Spleen (tissue), 11 donors: Measurements from ENCODE around the gene NME3. TPM values are rescaled to one million over a fixed set of nuclear protein-coding genes. Genes with fewer than 3 reads are reported as not detected.

Experiments
- DNase-seq: peaks from one replicate; pipeline ENCODE4 v3.0.0-alpha.2; 2020
- H3K27ac ChIP-seq, 8 donors: fragments of 200-600 bp; sonication (generic) in 7 of 8; 1 replicate in 4 of 8; 2 replicates in 4 of 8; pipeline versions ENCODE4 v1.5.0 to v1.8.0; 2016 to 2021; ENCODE audit warnings: inconsistent platforms in 4 of 8, mild to moderate bottlenecking in 4 of 8, moderate library complexity in 1 of 8
- H3K27me3 ChIP-seq, 7 donors: fragments of 200-600 bp; sonication (generic) in 6 of 7; replicated peaks in 1 of 7; 1 replicate in 4 of 7; 2 replicates in 3 of 7; pipeline versions ENCODE4 v1.5.0 to v1.8.0; 2016 to 2021; ENCODE audit warnings: inconsistent platforms in 3 of 7, mild to moderate bottlenecking in 1 of 7
- H3K36me3 ChIP-seq, 6 donors: fragments of 200-600 bp; sonication (generic) in 5 of 6; 1 replicate in 4 of 6; 2 replicates in 2 of 6; pipeline versions ENCODE4 v1.5.0 to v1.8.0; 2016 to 2021; ENCODE audit warnings: inconsistent platforms in 2 of 6
- H3K4me1 ChIP-seq, 6 donors: fragments of 200-600 bp; sonication (generic) in 5 of 6; 1 replicate in 3 of 6; 2 replicates in 3 of 6; pipeline versions ENCODE4 v1.5.0 to v1.8.0; 2016 to 2021; ENCODE audit warnings: inconsistent platforms in 3 of 6
- H3K4me3 ChIP-seq, 8 donors: fragments of 200-600 bp; sonication (generic) in 7 of 8; 1 replicate in 4 of 8; 2 replicates in 4 of 8; pipeline versions ENCODE4 v1.5.0 to v1.8.0; 2016 to 2021; ENCODE audit warnings: inconsistent platforms in 4 of 8, mild to moderate bottlenecking in 4 of 8, moderate library complexity in 2 of 8
- H3K9me3 ChIP-seq, 8 donors: fragments of 200-600 bp; sonication (generic) in 7 of 8; 1 replicate in 4 of 8; 2 replicates in 4 of 8; pipeline versions ENCODE4 v1.5.0 to v1.8.0; 2016 to 2021; ENCODE audit warnings: inconsistent platforms in 4 of 8
- CTCF ChIP-seq, 11 experiments: fragments of 200-600 bp in 7 of 11; fragments of 450-650 bp in 4 of 11; sonication (generic) in 4 of 11; IDR thresholded peaks in 8 of 11; conservative IDR thresholded peaks in 3 of 11; 1 replicate in 7 of 11; 2 replicates in 4 of 11; pipeline versions ENCODE4 v1.4.0 to v1.8.0; 2016 to 2021; ENCODE audit warnings: antibody characterized with exemption in 11 of 11, inconsistent platforms in 4 of 11, mild to moderate bottlenecking in 1 of 11
- POLR2A ChIP-seq, 3 donors: fragments of 450-650 bp; IDR thresholded peaks; one replicate each; pipeline ENCODE4 v1.5.1; 2017; ENCODE audit warnings: antibody characterized with exemption in 3 of 3, mild to moderate bottlenecking in 1 of 3
- POLR2AphosphoS5 ChIP-seq, 3 donors: sonication (generic); formaldehyde crosslinking; IDR thresholded peaks; one replicate each; pipeline ENCODE4 v1.5.1; 2017; ENCODE audit warnings: antibody characterized with exemption in 3 of 3
- WGBS, 5 donors: extraction: QIAGEN DNeasy Blood & Tissue Kit in 3 of 5; methylation state at CpG; one replicate each; pipeline versions ENCODE4 v1.1.5 to v1.1.7; 2013 to 2018; 5-methylcytosine and 5-hydroxymethylcytosine counted together
- intact Hi-C: fragments of 100-400 bp; cut with DNase I; formaldehyde crosslinking; loops from one replicate; pipeline ENCODE4 v1.15.0; 2023; ENCODE audit warnings: low total_unique reads
- polyA plus RNA-seq, 3 donors: library from polyadenylated mRNA; stranded (reverse); fragments of 200-250 nt; gene quantifications; one replicate each; pipeline ENCODE4 v1.2.1, GENCODE V29; 2013
- total RNA-seq, 7 donors: library from RNA; depleted of rRNA in 3 of 7; stranded (reverse); fragments of >200 nt in 3 of 7; fragmentation: NEBNext Ultra II Directional in 4 of 7; extraction: Animal tissue kit (Norgen Biotek cat#: 25700) in 4 of 7; gene quantifications; one replicate each; pipeline versions ENCODE4 v1.1.0 to v1.2.1, GENCODE V29; 2016 to 2021
- donor health status: healthy with polysubstance abuse.
- donor health status: DM: no; HTN: no; CAD: no; lungs with moderate emphysema.
- donor health status: DM: no; HTN: no; CAD: no.
- donor health status: Bipolar disorder and iron deficiency.
- donor health status: healthy.
- donor health status: DM: no; HTN: no; CAD: no.
- donor health status: DM: yes; HTN: yes; CAD: no.

NME3 gene
- total and polyA plus RNA-seq, 10 donors = 51.0 to 283 (median 76.9) TPM

DNA sequence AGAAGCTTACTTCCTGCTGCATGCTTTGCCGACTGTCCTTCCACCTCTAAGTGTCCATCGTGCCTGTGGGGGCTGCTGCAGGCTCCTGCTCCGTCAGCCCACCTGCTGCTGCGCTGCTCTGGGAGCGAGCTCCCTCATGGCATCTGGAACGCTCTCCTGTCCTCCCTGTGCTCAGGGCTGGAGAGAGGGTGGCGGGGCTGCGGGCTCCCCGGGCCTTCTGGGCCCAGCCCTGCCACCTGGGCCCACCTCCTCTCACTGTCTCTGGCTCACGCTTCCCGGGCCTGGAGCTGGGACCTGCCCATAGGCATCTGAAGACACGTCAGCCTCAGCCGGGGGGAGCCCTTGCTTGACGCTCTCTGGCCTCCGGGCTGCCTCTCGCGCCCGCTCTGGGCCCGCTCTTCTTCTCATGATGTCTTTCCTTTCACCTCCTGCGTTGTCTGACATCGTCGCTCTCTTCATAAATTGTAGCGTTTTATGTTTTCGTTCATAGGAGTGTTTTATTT is 27.0 kb downstream of the NME3 start:
- no peaks in the 10 kb centered on the region for H3K9me3 ChIP-seq
- no peaks in the 10 kb centered on the region for H3K4me1 ChIP-seq
- no peak overlapping the region for H3K4me3 ChIP-seq
- no peak overlapping the region for H3K27ac ChIP-seq
- no peaks in the 10 kb centered on the region for H3K27me3 ChIP-seq
- TF ChIP-seq CTCF (IDR thresholded peaks at IDR 0.05 in 8 of 11, conservative IDR thresholded peaks at IDR 0.05 in 3 of 11) (no peak), POLR2AphosphoS5 (IDR thresholded peaks at IDR 0.05) (no peak), POLR2A (IDR thresholded peaks at IDR 0.05) (no peak)
- intact Hi-C loops = no loop called here
- DNase-seq = no peak
- peaks cover 3 to 93% (median 77%) of the 10 kb centered on the region in 6 donors for H3K36me3 ChIP-seq
- 91 to 96% (median 94%) methylated on average over 24 of the region's 24 CpGs for WGBS, 5 donors

GRCh38 chr16:1743376-1744337 is 27.7 kb downstream of the NME3 start:
- Histone ChIP-seq H3K4me3 (no peak overlapping the region), H3K4me1 (no peaks in the 10 kb centered on the region), H3K27ac (no peak overlapping the region), H3K27me3 (no peaks in the 10 kb centered on the region), H3K36me3 (peaks cover 3 to 85% (median 69%) of the 10 kb centered on the region in 6 donors), H3K9me3 (no peaks in the 10 kb centered on the region)
- DNase-seq = no peak
- WGBS, 5 donors = 92 to 96% (median 93%) methylated on average over 16 to 32 of the region's 32 CpGs
- intact Hi-C loops = no loop called here
- peak in 1 of 3 donors; percentile 35 for TF ChIP-seq POLR2AphosphoS5 (IDR thresholded peaks at IDR 0.05)
- TF ChIP-seq CTCF (IDR thresholded peaks at IDR 0.05 in 8 of 11, conservative IDR thresholded peaks at IDR 0.05 in 3 of 11) = no peak

- DNase-seq = no peak
- H3K27ac ChIP-seq = no peak overlapping the region
- H3K27me3 ChIP-seq = no peaks in the 10 kb centered on the region
- H3K9me3 ChIP-seq = no peaks in the 10 kb centered on the region
- intact Hi-C loops = no loop called here
- 92 to 96% (median 95%) methylated on average over 15 to 19 of the region's 19 CpGs for WGBS, 5 donors
- no peak overlapping the region for H3K4me3 ChIP-seq
- H3K4me1 ChIP-seq = no peaks in the 10 kb centered on the region
- TF ChIP-seq CTCF (IDR thresholded peaks at IDR 0.05 in 8 of 11, conservative IDR thresholded peaks at IDR 0.05 in 3 of 11) (no peak), POLR2A (IDR thresholded peaks at IDR 0.05) (no peak), POLR2AphosphoS5 (IDR thresholded peaks at IDR 0.05) (no peak)
- H3K36me3 ChIP-seq = peaks cover 0 to 65% (median 49%) of the 10 kb centered on the region in 6 donors
Observed at GRCh38 chr16:1741553-1742165, 29.7 kb downstream of the NME3 start.
